ENCODE data around the gene SMYD3.

SMYD3 gene

GRCh38 chr1:245760301-245760700 is 746.8 kb downstream of the SMYD3 start:
- WGBS: 94% methylated on average over 4 of the region's 4 CpGs
- H2BK5ac ChIP-seq (ENCODE audit: low read depth, low read length, poor library complexity, severe bottlenecking): no peak overlapping the region
- no peak overlapping the region for H4K91ac ChIP-seq (ENCODE audit: low read length)
- H2BK120ac ChIP-seq (ENCODE audit: low read depth, low read length): no peak overlapping the region
- H4K8ac ChIP-seq (ENCODE audit: low read length): no peak overlapping the region
- H2BK12ac ChIP-seq (ENCODE audit: low read length in 2 of 2): no peak overlapping the region
- H2AK5ac ChIP-seq (ENCODE audit: low read length, severe bottlenecking): no peak overlapping the region
- no peak overlapping the region for H3K23ac ChIP-seq (ENCODE audit: low read length in 2 of 2)
- H3K27me3 ChIP-seq (ENCODE audit: control insufficient read depth in 1 of 2, insufficient read depth in 1 of 2, low read length in 2 of 2): no peaks in the 10 kb centered on the region
- H3K79me1 ChIP-seq (replicated peaks; ENCODE audit: low read length, poor library complexity, severe bottlenecking): no peaks in the 10 kb centered on the region
- no peak overlapping the region for H3K14ac ChIP-seq (ENCODE audit: low read length in 2 of 2)
- no peak overlapping the region for H3K18ac ChIP-seq (ENCODE audit: low read depth in 1 of 2, low read length in 2 of 2)
- no peak for DNase-seq
- no peak overlapping the region for H3K4me3 ChIP-seq (ENCODE audit: insufficient read depth in 1 of 2, low read depth in 1 of 2, low read length in 2 of 2)
- no peak overlapping the region for H2AFZ ChIP-seq (ENCODE audit: low read depth, low read length)
- H3K27ac ChIP-seq (ENCODE audit: low read length, poor library complexity, severe bottlenecking): no peak overlapping the region
- H3K36me3 ChIP-seq (ENCODE audit: control insufficient read depth in 1 of 2, insufficient read depth in 2 of 2, low read depth in 1 of 2, low read length in 2 of 2): peaks cover 3% of the 10 kb centered on the region in 2 experiments
- H3K4me2 ChIP-seq (ENCODE audit: low read length, poor library complexity, severe bottlenecking): no peak overlapping the region
- no peak overlapping the region for H3K4ac ChIP-seq (ENCODE audit: low read depth in 1 of 2, low read length in 2 of 2)
- peaks cover 5% of the 10 kb centered on the region for H3K9me3 ChIP-seq (ENCODE audit: control insufficient read depth, low read length)
- no peak overlapping the region for H3K9ac ChIP-seq (ENCODE audit: low read length)
- H3K4me1 ChIP-seq (ENCODE audit: control insufficient read depth, insufficient read depth, low read depth, low read length): peaks cover 6% of the 10 kb centered on the region
- no peak overlapping the region for H2BK15ac ChIP-seq (ENCODE audit: low read depth, poor library complexity, severe bottlenecking)

GRCh38 chr1:245754463-245754961 is 752.6 kb downstream of the SMYD3 start:
- Histone ChIP-seq H3K18ac (ENCODE audit: low read depth in 1 of 2, low read length in 2 of 2) (peak overlapping the region in 1 of 2 experiments; percentile 44), H3K4me2 (ENCODE audit: low read length, poor library complexity, severe bottlenecking) (no peak overlapping the region)

DNA sequence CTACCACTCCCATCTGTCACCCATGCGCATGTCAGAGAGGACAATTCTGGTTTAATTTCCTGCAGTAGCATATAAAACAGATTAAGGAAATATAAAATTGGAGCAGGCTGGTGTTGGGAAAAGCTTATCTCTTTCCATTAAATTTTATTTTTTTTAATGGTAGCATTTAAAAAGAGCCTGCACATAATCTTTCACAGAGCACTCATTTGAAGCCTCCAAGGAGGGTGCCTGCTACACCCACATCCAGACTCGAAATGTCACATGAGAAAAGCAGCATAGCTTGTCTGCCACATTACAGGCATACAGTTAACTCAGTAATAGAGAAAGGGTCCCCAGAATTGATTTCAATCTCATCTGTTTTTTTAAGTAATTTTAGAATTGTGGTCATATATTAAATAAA is 753.3 kb downstream of the SMYD3 start:
- Histone ChIP-seq H3K4me1 (ENCODE audit: control insufficient read depth, insufficient read depth, low read depth, low read length) (peaks cover 3% of the 10 kb centered on the region), H2BK5ac (ENCODE audit: low read depth, low read length, poor library complexity, severe bottlenecking) (no peak overlapping the region), H3K27ac (ENCODE audit: low read length, poor library complexity, severe bottlenecking) (no peak overlapping the region), H2BK15ac (ENCODE audit: low read depth, poor library complexity, severe bottlenecking) (peak overlapping the region; percentile 26), H3K18ac (ENCODE audit: low read depth in 1 of 2, low read length in 2 of 2) (peak overlapping the region in 1 of 2 experiments; percentile 2), H3K4ac (ENCODE audit: low read depth in 1 of 2, low read length in 2 of 2) (no peak overlapping the region), H3K4me3 (ENCODE audit: insufficient read depth in 1 of 2, low read depth in 1 of 2, low read length in 2 of 2) (no peak overlapping the region), H3K9me3 (ENCODE audit: control insufficient read depth, low read length) (peaks cover 10% of the 10 kb centered on the region), H2BK12ac (ENCODE audit: low read length in 2 of 2) (no peak overlapping the region), H2BK120ac (ENCODE audit: low read depth, low read length) (no peak overlapping the region), H2AK5ac (ENCODE audit: low read length, severe bottlenecking) (no peak overlapping the region), H3K27me3 (ENCODE audit: control insufficient read depth in 1 of 2, insufficient read depth in 1 of 2, low read length in 2 of 2) (no peaks in the 10 kb centered on the region), H3K14ac (ENCODE audit: low read length in 2 of 2) (no peak overlapping the region), H3K9ac (ENCODE audit: low read length) (no peak overlapping the region), H3K23ac (ENCODE audit: low read length in 2 of 2) (no peak overlapping the region), H3K4me2 (ENCODE audit: low read length, poor library complexity, severe bottlenecking) (no peak overlapping the region), H4K91ac (ENCODE audit: low read length) (no peak overlapping the region), H2AFZ (ENCODE audit: low read depth, low read length) (no peak overlapping the region), H3K79me1 (replicated peaks; ENCODE audit: low read length, poor library complexity, severe bottlenecking) (no peaks in the 10 kb centered on the region), H3K36me3 (ENCODE audit: control insufficient read depth in 1 of 2, insufficient read depth in 2 of 2, low read depth in 1 of 2, low read length in 2 of 2) (no peaks in the 10 kb centered on the region), H4K8ac (ENCODE audit: low read length) (no peak overlapping the region)
- WGBS: no CpG with 5 or more reads among the region's 2 CpGs
- no peak for DNase-seq

More at GRCh38 chr1:245754463-245754961, 752.6 kb downstream of the SMYD3 start:
- H3K14ac ChIP-seq (ENCODE audit: low read length in 2 of 2): no peak overlapping the region
- no peak overlapping the region for H3K4me3 ChIP-seq (ENCODE audit: insufficient read depth in 1 of 2, low read depth in 1 of 2, low read length in 2 of 2)
- H2AK5ac ChIP-seq (ENCODE audit: low read length, severe bottlenecking): no peak overlapping the region
- H3K9ac ChIP-seq (ENCODE audit: low read length): no peak overlapping the region
- DNase-seq: peak; percentile 59
- no peaks in the 10 kb centered on the region for H3K36me3 ChIP-seq (ENCODE audit: control insufficient read depth in 1 of 2, insufficient read depth in 2 of 2, low read depth in 1 of 2, low read length in 2 of 2)
- no peak overlapping the region for H2BK12ac ChIP-seq (ENCODE audit: low read length in 2 of 2)
- WGBS: 81% methylated on average over 2 of the region's 3 CpGs
- H3K27ac ChIP-seq (ENCODE audit: low read length, poor library complexity, severe bottlenecking): no peak overlapping the region
- H4K8ac ChIP-seq (ENCODE audit: low read length): no peak overlapping the region
- no peaks in the 10 kb centered on the region for H3K79me1 ChIP-seq (replicated peaks; ENCODE audit: low read length, poor library complexity, severe bottlenecking)
- no peak overlapping the region for H2AFZ ChIP-seq (ENCODE audit: low read depth, low read length)
- no peak overlapping the region for H3K23ac ChIP-seq (ENCODE audit: low read length in 2 of 2)
- peaks cover 3% of the 10 kb centered on the region for H3K4me1 ChIP-seq (ENCODE audit: control insufficient read depth, insufficient read depth, low read depth, low read length)
- no peaks in the 10 kb centered on the region for H3K27me3 ChIP-seq (ENCODE audit: control insufficient read depth in 1 of 2, insufficient read depth in 1 of 2, low read length in 2 of 2)
- H2BK15ac ChIP-seq (ENCODE audit: low read depth, poor library complexity, severe bottlenecking): no peak overlapping the region
- no peak overlapping the region for H4K91ac ChIP-seq (ENCODE audit: low read length)
- no peak overlapping the region for H3K4ac ChIP-seq (ENCODE audit: low read depth in 1 of 2, low read length in 2 of 2)
- no peak overlapping the region for H2BK5ac ChIP-seq (ENCODE audit: low read depth, low read length, poor library complexity, severe bottlenecking)
- peak overlapping the region; percentile 54 for H2BK120ac ChIP-seq (ENCODE audit: low read depth, low read length)
- H3K9me3 ChIP-seq (ENCODE audit: control insufficient read depth, low read length): peaks cover 10% of the 10 kb centered on the region

DNA sequence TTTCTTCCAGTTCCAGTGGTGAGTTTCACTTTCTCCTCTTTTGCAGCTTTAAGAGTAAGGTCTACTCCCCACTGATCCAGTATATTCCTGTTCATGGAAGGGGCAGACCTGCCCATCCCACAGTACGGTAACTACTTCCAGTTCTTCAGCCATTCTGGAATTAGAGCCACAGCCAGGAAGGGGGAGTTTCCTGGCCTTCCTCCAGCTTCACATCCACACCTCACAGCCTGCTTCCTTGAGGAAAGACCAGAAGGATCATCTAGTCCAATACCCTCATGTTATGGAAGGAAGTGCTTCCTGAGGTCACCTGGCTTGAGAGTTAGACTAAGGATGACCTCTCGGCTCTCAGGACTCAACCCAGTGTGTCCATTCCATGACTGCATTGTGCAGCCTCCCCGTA is 754.5 kb downstream of the SMYD3 start:
- Histone ChIP-seq H4K91ac (ENCODE audit: low read length) (peak overlapping the region; percentile 57), H3K27me3 (ENCODE audit: control insufficient read depth in 1 of 2, insufficient read depth in 1 of 2, low read length in 2 of 2) (no peaks in the 10 kb centered on the region), H3K18ac (ENCODE audit: low read depth in 1 of 2, low read length in 2 of 2) (peak overlapping the region in 1 of 2 experiments; percentile 6), H2AK5ac (ENCODE audit: low read length, severe bottlenecking) (no peak overlapping the region), H3K36me3 (ENCODE audit: control insufficient read depth in 1 of 2, insufficient read depth in 2 of 2, low read depth in 1 of 2, low read length in 2 of 2) (peaks cover 0 to 10% of the 10 kb centered on the region in 2 experiments), H3K9me3 (ENCODE audit: control insufficient read depth, low read length) (peaks cover 10% of the 10 kb centered on the region), H3K4me1 (ENCODE audit: control insufficient read depth, insufficient read depth, low read depth, low read length) (peaks cover 3% of the 10 kb centered on the region), H3K79me1 (replicated peaks; ENCODE audit: low read length, poor library complexity, severe bottlenecking) (no peaks in the 10 kb centered on the region), H3K4me2 (ENCODE audit: low read length, poor library complexity, severe bottlenecking) (no peak overlapping the region), H2BK120ac (ENCODE audit: low read depth, low read length) (peak overlapping the region; percentile 11), H2BK15ac (ENCODE audit: low read depth, poor library complexity, severe bottlenecking) (no peak overlapping the region), H3K23ac (ENCODE audit: low read length in 2 of 2) (no peak overlapping the region), H3K4me3 (ENCODE audit: insufficient read depth in 1 of 2, low read depth in 1 of 2, low read length in 2 of 2) (no peak overlapping the region), H4K8ac (ENCODE audit: low read length) (no peak overlapping the region), H2AFZ (ENCODE audit: low read depth, low read length) (no peak overlapping the region), H2BK5ac (ENCODE audit: low read depth, low read length, poor library complexity, severe bottlenecking) (no peak overlapping the region), H3K14ac (ENCODE audit: low read length in 2 of 2) (no peak overlapping the region), H3K27ac (ENCODE audit: low read length, poor library complexity, severe bottlenecking) (no peak overlapping the region), H3K4ac (ENCODE audit: low read depth in 1 of 2, low read length in 2 of 2) (no peak overlapping the region), H3K9ac (ENCODE audit: low read length) (no peak overlapping the region), H2BK12ac (ENCODE audit: low read length in 2 of 2) (peak overlapping the region in 1 of 2 experiments; percentile 24)
- DNase-seq: no peak
- WGBS: 92% methylated on average over 3 of the region's 3 CpGs
